Measurements from ENCODE around the gene DNAJC28. TPM values are rescaled to one million over a fixed set of nuclear protein-coding genes. Genes with fewer than 3 reads are reported as not detected.

Gene DNAJC28
- total and polyA plus RNA-seq, 9 of the 15 experiments (the other 6 are each of a cell fraction or from before 2014, with no cell fraction given), result 0.68 to 2.5 (median 1.1) TPM

GRCh38 chr21:33479679-33480480 is 11.6 kb downstream of the DNAJC28 start, which contains the start of gene TMEM50B (continued):
- TF ChIP-seq ZNF280B (CRISPR knock-in tag; IDR thresholded peaks at IDR 0.05) (no peak), NFE2L1 (tag; IDR thresholded peaks at IDR 0.05; ENCODE audit: borderline replicate concordance, low read depth) (no peak), GABPB1 (CRISPR knock-in tag; IDR thresholded peaks at IDR 0.05) (peak; percentile 86), PYGO2 (tag; IDR thresholded peaks at IDR 0.05) (no peak), ZBTB43 (CRISPR knock-in tag; IDR thresholded peaks at IDR 0.05) (no peak), PCBP2 (IDR thresholded peaks at IDR 0.05; ENCODE audit: low read depth, low read length, poor library complexity, severe bottlenecking) (no peak), PURB (CRISPR knock-in tag; IDR thresholded peaks at IDR 0.05; ENCODE audit: low read depth) (no peak), RFX1 (IDR thresholded peaks at IDR 0.05) (no peak), FOS (IDR thresholded peaks at IDR 0.05; ENCODE audit: extremely low read depth, insufficient read length) (peak; percentile 23), ELK1 (CRISPR knock-in tag; IDR thresholded peaks at IDR 0.05) (no peak), SIN3A (IDR thresholded peaks at IDR 0.05; ENCODE audit: borderline replicate concordance in 2 of 2, control insufficient read depth in 1 of 2, low read depth in 2 of 2, low read length in 2 of 2) (peak in 1 of 2 experiments; percentile 84; a peak in 2 of 4 replicates), HNRNPH1 (optimal IDR thresholded peaks at IDR 0.05; ENCODE audit: low read depth, low read length) (no peak), ZBTB34 (CRISPR knock-in tag; IDR thresholded peaks at IDR 0.05) (no peak), MECOM (CRISPR knock-in tag; IDR thresholded peaks at IDR 0.05) (no peak), CTCFL (IDR thresholded peaks at IDR 0.05; ENCODE audit: borderline replicate concordance, insufficient read depth, low read depth, low read length, poor library complexity, severe bottlenecking) (peak; percentile 79), MTF1 (CRISPR knock-in tag; IDR thresholded peaks at IDR 0.05; ENCODE audit: borderline replicate concordance) (0 out of 2 replicates have a peak, but pooled peaks have one; percentile 14), ZNF668 (CRISPR knock-in tag; IDR thresholded peaks at IDR 0.05) (no peak), KHSRP (IDR thresholded peaks at IDR 0.05) (no peak), ZBTB8A (IDR thresholded peaks at IDR 0.05; ENCODE audit: partially characterized antibody) (no peak)

Data from K562 (cell line).